Measurements from ENCODE around the gene KLF11. TPM values are rescaled to one million over a fixed set of nuclear protein-coding genes. Genes with fewer than 3 reads are reported as not detected.

Gene KLF11
- total and polyA plus RNA-seq, 2 of the 8 experiments (the other 6 are each of a cell fraction or from before 2014, with no cell fraction given), result 6.4 to 10.1 TPM

GRCh38 chr2:10004836-10005235 is 38.5 kb upstream of the KLF11 start:
- Histone ChIP-seq H2BK20ac (ENCODE audit: low read length) (no peak overlapping the region), H3K9ac (replicated peaks in 1 of 4; ENCODE audit: extremely low read depth in 1 of 4, low read depth in 3 of 4, low read length in 3 of 4) (no peak overlapping the region), H3K4me2 (ENCODE audit: insufficient read depth in 1 of 2, low read depth in 2 of 2, low read length in 2 of 2) (no peak overlapping the region), H2BK5ac (ENCODE audit: low read depth, low read length) (no peak overlapping the region), H2AFZ (ENCODE audit: low read length) (no peak overlapping the region), H3K27ac (ENCODE audit: low read depth, low read length) (no peak overlapping the region), H3K23ac (ENCODE audit: insufficient read length) (no peak overlapping the region), H3K56ac (replicated peaks; ENCODE audit: insufficient read length, low read depth, low read length) (no peak overlapping the region), H3K36me3 (ENCODE audit: control insufficient read depth in 2 of 4, insufficient read depth in 4 of 4, low read length in 3 of 4) (no peaks in the 10 kb centered on the region), H3K18ac (ENCODE audit: extremely low read depth, low read length) (no peak overlapping the region), H3K14ac (ENCODE audit: insufficient read length) (no peak overlapping the region), H2BK15ac (ENCODE audit: low read length) (no peak overlapping the region), H2BK12ac (ENCODE audit: low read depth, low read length) (no peak overlapping the region; the same call in 1 of the 2 replicates), H2BK120ac (replicated peaks; ENCODE audit: low read depth, low read length) (no peak overlapping the region), H4K5ac (ENCODE audit: insufficient read length, low read depth, low read length) (no peak overlapping the region), H3K9me3 (ENCODE audit: insufficient read depth in 2 of 2, low read depth in 1 of 2, low read length in 1 of 2) (0 out of 4 replicates have a peak, but pooled peaks cover 0 to 2% of the 10 kb centered on the region in 2 experiments), H4K8ac (ENCODE audit: extremely low read depth, insufficient read depth, low read length) (no peak overlapping the region), H4K91ac (replicated peaks; ENCODE audit: insufficient read length, low read length) (no peak overlapping the region), H3K23me2 (ENCODE audit: low read depth, low read length) (no peaks in the 10 kb centered on the region), H3K79me2 (ENCODE audit: control insufficient read depth in 1 of 2, insufficient read depth in 2 of 2, low read length in 2 of 2) (no peaks in the 10 kb centered on the region), H4K20me1 (replicated peaks in 1 of 2; ENCODE audit: control insufficient read depth in 1 of 2, insufficient read depth in 2 of 2, low read length in 2 of 2) (no peaks in the 10 kb centered on the region), H3K4ac (replicated peaks; ENCODE audit: insufficient read length, low read depth, low read length) (no peak overlapping the region), H3K4me1 (replicated peaks in 1 of 4; ENCODE audit: control insufficient read depth in 3 of 4, insufficient read depth in 4 of 4, low read length in 3 of 4) (peaks cover 0 to 4% (median under 1%) of the 10 kb centered on the region in 4 experiments; a peak in 1 of 7 replicates), H3K4me3 (ENCODE audit: extremely low read depth in 1 of 4, insufficient read depth in 2 of 4, low read depth in 3 of 4, low read length in 4 of 4) (no peak overlapping the region), H3K79me1 (ENCODE audit: low read depth, low read length) (no peaks in the 10 kb centered on the region), H3K27me3 (replicated peaks in 1 of 4; ENCODE audit: control insufficient read depth in 3 of 4, extremely low read depth in 1 of 4, insufficient read depth in 3 of 4, low read length in 3 of 4) (no peaks in the 10 kb centered on the region), H2AK5ac (ENCODE audit: low read depth, low read length) (no peak overlapping the region)
- DNase-seq (ENCODE audit: low read depth in 1 of 2, low spot score in 2 of 2) (no peak), FAIRE-seq (no peak)
- TF ChIP-seq EZH2 (IDR thresholded peaks at IDR 0.05; ENCODE audit: low read depth, low read length, severe bottlenecking) (no peak), TAF7 (optimal IDR thresholded peaks at IDR 0.05; ENCODE audit: borderline replicate concordance, low read depth, low read length) (no peak), POU5F1 (IDR thresholded peaks at IDR 0.05; ENCODE audit: low read depth, low read length) (no peak), HDAC2 (IDR thresholded peaks at IDR 0.05; ENCODE audit: borderline replicate concordance in 1 of 2, low read depth in 2 of 2, low read length in 2 of 2) (no peak), RNF2 (IDR thresholded peaks at IDR 0.05; ENCODE audit: borderline replicate concordance, low read depth, low read length, missing control alignments, poor library complexity, severe bottlenecking) (no peak), FOSL1 (IDR thresholded peaks at IDR 0.05; ENCODE audit: insufficient read depth, low read depth, low read length) (no peak), SIN3A (conservative IDR thresholded peaks at IDR 0.05 in 1 of 2, IDR thresholded peaks at IDR 0.05 in 1 of 2; ENCODE audit: low read depth in 1 of 2, low read length in 2 of 2) (no peak)
- 67% methylated on average over 3 of the region's 3 CpGs; no CpG with 5 or more reads in 1 of the 2 experiments for WGBS, 2 experiments (ENCODE audit: extremely low coverage in 1 of 2, insufficient coverage in 1 of 2, insufficient read length in 1 of 2, insufficient replicate concordance in 2 of 2, low coverage in 1 of 2, low lambda C conversion rate in 2 of 2, missing lambda C conversion rate in 1 of 2)
- ChIA-PET CTCF (ENCODE audit: partially characterized antibody) (interaction anchor here (2.1 to 4.5 kb wide), 3 partner anchors 11 to 24 kb away, joined by 6 to 23 read pairs (median 14); no protein-coding TSS in a partner anchor), POLR2A (ENCODE audit: partially characterized antibody) (interaction anchor here (0.6 to 1.4 kb wide), 2 partner anchors 38 to 63 kb away, joined by 3 to 6 read pairs; partner anchors contain the start of gene KLF11)
